GM19397 (cell line): Measurements from ENCODE around the gene ARVCF.

Experiments used
- ATAC-seq: cut with Tn5 transposase; IDR thresholded peaks from one replicate; pipeline ENCODE4 v1.9.1; 2021; ENCODE audit warnings: mild to moderate bottlenecking, moderate library complexity; ENCODE audit not compliant: unreplicated experiment

Gene ARVCF, protein sequence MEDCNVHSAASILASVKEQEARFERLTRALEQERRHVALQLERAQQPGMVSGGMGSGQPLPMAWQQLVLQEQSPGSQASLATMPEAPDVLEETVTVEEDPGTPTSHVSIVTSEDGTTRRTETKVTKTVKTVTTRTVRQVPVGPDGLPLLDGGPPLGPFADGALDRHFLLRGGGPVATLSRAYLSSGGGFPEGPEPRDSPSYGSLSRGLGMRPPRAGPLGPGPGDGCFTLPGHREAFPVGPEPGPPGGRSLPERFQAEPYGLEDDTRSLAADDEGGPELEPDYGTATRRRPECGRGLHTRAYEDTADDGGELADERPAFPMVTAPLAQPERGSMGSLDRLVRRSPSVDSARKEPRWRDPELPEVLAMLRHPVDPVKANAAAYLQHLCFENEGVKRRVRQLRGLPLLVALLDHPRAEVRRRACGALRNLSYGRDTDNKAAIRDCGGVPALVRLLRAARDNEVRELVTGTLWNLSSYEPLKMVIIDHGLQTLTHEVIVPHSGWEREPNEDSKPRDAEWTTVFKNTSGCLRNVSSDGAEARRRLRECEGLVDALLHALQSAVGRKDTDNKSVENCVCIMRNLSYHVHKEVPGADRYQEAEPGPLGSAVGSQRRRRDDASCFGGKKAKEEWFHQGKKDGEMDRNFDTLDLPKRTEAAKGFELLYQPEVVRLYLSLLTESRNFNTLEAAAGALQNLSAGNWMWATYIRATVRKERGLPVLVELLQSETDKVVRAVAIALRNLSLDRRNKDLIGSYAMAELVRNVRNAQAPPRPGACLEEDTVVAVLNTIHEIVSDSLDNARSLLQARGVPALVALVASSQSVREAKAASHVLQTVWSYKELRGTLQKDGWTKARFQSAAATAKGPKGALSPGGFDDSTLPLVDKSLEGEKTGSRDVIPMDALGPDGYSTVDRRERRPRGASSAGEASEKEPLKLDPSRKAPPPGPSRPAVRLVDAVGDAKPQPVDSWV

DNA sequence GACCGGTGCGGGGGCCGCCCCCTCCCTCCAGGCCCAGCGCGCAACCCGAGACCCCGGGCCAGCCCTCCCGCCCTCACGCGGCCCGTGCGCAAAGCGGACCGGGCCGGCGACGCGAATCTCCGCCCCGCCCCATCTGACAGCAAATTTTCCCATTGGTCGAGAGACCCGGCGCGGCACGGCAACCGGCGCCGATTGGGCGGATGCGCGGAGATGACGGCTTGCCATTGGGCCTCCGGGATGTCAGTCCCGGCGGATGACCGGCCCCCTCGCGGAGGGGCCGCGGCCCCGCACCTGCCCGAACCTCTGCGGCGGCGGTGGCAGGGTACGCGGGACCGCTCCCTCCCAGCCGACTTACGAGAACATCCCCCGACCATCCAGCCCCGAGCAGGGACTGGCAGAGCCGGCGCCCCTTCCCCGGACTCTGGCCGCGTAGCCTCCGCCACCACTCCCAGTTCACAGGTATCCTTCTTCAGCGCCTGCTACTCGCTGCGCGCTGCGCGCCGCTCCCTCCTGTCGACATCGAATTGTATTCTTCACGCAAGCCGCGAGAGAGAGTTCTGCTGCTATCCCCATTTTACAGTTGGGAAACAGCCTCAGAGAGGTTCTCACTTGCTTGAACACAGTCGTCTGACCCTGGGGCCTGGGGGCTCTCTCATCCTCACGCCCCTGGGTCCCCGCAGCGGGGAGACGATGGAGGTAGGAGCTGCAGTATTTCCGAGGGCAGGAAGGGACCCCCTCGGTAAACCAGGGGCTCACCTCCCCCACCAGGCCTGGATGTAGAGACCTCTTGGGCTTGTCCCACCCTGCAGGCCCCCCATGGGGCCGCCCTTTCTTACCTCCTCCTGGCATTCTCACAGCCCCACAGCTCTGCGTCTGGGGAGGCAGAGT is at the start of gene ARVCF:
Gene ARVCF, minus strand, starts transcription at position 90 of the 888 bp plus-strand sequence. CDS start 26,029 bp downstream, outside the sequence.
- ATAC-seq, result peak; percentile 58

DNA sequence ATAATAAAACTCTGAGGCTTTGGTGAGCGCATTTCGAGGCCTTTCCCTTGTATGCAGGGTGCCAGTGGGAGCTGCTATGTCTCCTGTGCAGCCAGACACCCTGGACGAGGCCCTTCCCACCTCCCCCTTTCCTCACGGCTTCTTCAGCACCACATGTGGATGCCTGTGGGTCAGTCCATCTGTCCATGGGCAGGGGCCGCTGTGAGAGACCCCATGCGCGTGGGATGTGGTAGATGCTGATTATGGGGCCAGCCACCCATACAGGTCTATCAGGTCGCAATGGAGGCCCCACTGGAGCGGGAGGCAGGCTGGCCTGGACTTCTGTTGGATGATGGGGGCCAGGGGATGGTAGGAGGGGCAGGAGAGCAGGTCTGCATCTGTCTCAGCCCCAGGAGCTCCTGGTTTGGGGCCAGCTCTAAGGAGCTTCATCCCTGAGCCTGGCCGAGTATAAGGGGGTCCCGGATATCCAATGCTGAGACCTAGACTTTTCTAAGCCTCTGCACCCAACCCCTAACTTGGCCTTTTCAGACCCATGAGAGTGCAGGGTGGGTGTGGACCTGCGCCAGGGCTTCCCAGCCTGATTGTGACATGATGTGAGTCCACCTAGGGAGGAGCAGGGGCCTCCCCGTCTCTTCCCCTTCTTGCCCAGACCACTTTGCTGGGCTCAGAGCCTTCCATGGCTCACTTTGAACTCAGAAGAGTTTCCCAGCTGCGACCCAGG is 49.4 kb upstream of the ARVCF start:
- no peak for ATAC-seq

DNA sequence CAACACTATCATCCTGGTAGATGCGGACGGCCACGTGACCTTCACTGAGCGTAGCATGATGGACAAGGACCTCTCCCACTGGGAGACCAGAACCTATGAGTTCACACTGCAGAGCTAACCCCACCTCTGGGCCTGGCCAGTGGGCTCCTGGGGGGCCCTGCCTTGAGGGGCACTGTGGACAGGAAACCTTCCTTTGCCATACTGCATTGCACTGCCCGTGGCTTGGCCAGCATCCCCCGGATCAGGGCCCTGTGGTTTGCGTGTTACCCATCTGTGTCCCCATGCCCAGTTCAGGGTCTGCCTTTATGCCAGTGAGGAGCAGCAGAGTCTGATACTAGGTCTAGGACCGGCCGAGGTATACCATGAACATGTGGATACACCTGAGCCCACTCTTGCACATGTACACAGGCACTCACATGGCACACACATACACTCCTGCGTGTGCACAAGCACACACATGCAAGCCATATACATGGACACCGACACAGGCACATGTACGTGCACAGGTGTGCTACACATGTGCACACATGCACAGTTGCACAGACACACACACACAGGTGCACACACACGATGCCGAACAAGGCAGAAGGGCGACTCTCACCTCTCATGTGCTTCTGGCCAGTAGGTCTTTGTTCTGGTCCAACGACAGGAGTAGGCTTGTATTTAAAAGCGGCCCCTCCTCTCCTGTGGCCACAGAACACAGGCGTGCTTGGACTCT is 48.1 kb upstream of the ARVCF start:
- no peak for ATAC-seq

DNA sequence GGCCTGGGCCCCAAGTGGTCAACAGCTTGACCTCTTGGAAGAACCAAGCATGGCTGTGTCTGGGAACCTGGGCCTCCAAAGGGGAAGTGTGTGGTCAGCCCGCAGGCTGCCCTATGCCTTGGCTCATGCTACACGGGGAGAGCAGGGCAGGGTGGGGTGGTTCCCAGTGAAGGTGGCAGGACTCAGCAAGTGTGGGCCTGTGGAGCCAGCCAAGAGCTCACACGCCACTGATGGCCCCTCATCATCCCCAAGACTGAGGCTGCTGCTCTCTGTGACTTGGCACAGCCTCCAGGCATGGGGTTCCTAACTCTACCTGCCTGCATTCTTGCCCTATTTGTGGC is 47.5 kb upstream of the ARVCF start:
- ATAC-seq, result no peak

DNA sequence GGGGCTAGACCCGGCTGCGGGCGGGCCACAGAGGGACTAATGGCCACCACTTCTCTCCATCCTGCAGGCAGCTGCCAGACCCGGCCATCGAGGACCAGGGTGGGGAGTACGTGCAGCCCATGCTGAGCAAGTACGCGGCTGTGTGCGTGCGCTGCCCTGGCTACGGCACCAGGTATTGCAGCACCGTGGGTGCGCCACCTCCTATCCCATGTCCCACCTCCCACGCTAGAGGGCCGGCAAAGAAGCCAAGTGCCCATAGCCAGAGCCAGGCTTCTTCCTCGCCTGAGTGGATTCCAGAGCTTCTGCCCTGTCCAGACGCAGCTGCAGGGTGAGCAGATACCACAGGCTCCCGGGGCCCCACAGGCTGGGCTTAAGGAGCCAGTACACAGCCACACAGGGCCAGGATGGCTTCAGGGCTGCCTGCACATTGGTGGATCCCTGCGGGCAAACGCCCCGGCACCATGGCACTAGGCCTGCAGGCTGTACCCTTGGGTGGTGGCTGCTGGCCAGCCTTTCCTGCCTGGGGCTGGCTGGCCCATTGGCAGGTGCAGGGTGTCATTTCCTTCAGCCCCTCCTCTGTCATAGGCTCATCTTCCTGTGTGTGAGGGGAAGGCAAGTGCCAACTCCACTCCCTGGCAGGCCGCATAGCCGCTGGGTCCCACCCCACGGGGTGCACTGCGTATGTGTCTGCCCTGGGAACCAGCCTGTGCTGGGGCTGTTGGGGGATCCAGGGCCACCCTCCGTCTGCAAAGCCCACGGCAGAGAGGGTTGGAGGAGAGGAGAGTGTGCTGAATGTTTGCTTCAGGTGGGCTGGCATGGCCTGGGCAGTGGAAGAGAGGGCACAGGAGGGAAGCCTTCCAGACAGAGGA is 46.9 kb upstream of the ARVCF start:
- no peak for ATAC-seq

DNA sequence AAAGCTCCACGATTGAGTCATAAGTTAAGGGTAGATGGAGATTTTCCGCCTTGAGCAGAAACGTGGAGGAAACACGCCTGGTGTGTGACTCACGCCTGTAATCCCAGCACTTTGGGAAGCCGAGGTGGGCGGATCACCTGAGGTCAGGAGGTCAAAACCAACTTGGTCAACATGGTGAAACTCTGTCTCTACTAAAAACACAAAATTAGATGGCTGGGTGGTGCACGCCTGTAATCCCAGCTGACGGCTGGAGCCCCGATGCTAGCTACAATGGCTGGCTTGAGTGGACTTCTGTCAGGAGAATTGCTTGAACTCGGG is 46.1 kb upstream of the ARVCF start:
- no peak for ATAC-seq

DNA sequence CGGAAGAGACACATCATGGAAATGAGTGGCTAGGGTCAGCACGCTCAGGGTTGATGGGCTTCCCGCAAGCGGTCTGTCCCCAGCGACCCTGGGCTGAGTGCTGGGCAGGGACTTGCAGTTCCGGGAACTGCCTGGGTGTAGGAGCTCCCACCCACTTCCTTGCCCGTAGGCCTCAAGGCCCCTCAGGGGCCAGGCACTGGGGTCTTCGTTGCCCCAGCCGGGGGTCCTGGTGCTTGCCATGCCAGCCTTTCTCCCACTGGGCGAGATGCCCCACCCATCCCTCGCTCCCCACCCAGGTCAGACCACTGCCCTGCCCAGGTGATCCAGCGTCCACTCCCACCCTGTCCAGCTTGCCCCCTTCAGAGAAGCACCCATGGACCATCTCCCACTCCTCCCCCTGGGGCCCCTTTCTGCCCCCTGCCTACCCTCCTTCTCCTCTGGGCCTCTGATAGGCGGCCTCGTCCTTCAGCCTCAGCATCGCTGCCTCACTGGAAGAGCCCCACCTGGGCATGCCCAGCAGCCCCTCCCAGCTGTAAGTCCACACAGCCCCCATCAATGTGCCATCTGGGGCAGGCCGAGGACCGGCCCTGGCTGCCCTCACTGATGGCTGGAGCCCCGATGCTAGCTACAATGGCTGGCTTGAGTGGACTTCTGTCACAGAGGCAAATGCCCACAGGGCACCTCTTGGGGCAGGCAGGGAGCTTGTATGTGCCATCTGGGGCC is 45.6 kb upstream of the ARVCF start:
- no peak for ATAC-seq

DNA sequence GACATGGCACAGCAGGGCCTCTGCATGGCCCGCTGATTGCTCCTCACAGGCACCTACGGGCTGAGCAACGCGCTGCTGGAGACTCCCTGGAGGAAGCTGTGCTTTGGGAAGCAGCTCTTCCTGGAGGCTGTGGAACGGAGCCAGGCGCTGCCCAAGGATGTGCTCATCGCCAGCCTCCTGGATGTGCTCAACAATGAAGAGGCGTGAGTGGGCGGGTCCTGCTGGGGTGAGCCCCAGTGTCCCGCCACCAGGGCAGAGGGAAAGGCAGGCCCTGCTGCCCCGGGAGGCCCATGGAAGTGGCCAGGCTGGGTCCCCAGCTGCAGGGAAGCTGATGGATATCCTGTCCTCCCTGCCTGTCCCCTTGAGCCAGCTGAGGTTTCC is 44.8 kb upstream of the ARVCF start:
- ATAC-seq, result no peak

DNA sequence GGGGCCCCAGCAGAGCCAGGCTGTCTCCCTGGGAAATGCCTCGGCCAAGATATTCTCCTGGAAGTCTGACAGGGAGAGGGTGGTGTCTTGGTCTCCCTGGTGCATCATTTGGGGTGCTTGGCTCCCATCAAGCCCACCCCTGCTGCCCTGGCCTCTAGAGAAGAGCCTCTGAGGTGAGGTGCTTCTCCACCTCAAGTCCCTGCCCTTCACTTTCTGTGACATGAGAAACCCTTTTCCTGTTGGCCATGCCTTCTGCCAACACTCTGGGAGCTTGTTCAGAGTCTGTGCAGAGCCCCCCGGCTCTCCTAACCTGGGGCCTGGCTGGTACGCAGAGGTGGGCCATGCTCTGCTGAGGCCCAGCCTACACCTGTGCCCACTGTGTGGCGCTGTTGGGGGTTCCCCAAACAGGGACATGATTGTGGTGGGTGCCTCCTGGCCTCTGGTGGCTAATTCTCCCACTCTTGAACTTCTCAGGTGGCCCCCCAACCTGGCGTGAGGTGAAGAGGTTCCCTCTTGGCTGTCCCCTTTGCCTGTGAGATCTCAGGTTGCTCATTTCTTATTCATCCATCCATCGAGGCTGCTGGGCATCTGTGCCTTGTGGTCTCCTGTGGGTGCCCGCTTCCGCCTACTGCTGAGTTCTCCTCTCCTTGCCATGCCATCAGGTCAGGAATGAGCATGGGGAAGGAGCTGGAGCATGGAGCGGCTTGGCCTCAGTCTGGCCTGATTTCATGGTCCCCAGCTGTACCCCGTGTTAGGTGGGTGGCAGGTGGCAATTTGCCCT is 44.3 kb upstream of the ARVCF start:
- no peak for ATAC-seq

DNA sequence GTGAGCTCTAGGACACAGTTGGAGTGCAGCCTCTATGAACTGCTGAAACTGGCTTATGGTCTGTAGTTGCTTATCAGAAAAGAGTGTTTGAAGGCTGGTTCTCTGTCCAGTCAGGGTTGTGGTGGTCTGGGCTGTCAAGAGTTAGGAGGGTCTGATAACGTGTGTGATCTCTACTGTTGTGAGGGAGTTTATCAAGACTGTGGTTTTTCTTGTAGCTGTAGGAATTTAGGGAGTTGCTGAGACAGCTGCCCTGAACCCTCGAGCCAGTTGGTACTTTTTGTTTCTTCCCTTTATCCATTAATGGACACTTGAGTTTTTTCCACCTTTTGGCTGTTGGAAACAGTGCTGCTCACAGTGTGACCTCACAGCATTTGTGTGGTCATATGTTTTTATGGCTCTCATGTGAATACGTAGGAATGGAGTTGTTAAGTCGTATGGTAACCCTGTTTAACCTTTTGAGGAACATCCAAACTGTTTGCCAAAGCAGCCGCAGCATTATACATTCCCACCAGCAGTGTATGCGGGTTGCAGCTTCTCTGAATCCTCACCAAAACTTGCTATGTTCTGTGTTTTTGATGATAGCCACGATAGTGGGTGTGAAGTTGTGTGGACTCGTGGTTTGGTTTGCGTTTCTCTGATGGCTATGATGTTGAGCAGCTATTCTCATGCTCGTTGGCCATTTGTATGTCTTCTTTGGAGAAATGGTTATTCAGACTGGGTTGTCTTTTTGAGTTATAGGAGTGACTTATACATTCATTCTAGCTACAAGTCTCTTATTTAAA is 42.6 kb upstream of the ARVCF start:
- no peak for ATAC-seq

DNA sequence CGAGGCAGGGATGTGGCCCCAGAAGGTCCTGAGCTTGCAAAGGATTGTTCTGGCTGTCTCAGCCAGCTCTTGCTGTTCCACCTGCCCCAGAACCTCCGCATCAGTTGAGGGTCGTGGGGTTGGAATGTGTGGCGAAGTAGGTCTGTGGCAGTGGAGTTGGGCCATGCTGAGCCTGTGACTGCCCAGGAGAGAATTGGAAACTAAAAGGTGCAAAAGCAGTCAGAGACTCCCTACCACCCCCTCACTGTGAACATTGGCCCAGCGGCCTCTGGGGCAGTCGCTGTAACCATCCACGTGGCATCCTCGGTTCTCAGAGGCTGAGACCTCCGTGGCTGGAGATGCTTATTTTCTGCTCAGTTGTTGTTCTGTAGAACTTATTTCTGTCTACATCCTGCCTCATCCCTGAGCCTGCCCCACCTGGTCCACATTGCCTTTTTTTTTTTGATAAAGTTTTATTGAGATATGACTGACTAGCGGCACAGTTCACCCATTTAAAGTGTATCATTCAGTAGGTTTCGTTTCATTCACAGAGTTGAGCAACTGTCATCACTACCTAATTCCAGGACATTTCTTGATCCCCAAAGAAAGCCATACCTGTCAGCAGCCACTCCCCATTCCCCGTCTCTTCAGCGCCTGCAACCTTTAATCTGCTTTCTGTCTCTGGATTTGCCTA is 41.1 kb upstream of the ARVCF start:
- ATAC-seq, result no peak

DNA sequence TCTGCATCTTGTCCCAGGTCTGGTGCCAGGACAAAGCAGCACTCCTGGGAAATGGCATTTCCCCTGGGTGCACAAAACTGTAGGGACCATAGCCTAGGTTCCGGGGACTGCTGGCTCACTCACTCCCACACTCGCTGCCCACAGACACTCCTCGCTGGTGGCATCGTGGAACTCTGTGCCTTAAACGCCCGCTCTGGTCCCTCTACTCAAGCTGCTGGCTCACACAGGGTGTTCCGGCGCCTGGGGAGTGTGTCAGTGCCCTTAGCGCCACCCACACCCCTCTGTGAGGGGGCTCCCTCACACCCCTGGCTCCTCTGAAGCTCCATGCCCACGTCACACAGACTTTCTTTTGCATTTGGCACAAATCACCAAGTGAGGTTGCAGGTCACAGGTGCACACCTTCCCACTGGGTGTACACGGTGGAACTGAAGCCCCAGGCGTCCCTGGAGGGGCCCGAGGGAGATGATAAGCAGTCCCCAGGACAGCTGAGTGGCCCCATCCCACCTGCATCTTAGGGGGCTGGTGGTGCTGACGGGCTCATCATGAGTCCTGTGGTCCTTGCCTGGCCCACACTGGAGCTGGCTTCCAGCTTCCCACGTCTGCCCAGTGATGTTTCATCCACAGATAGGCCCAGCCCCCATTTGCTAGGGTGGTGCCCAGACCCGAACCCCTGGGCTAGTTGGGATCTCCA is 40.2 kb upstream of the ARVCF start:
- ATAC-seq, result no peak

DNA sequence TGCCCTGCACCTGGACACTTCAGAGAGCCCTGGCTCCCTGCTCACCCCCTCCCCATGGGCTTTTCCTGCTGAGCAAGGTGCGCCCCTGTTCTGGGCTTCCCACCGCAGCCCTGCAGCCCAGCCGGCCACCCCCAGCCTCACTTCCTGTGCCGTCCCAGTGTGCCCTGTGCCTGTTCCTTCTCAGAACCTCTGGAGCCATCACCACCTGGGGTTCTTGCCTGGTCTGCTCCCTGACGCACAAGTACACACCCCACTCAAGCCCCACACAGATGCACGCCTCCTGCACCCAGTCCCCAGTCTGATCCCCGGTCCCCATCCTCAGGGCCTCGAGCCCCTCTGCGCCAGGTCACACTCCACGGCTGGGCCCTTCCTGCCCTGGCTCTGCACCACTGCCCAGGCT is 39.5 kb upstream of the ARVCF start:
- ATAC-seq, result no peak

DNA sequence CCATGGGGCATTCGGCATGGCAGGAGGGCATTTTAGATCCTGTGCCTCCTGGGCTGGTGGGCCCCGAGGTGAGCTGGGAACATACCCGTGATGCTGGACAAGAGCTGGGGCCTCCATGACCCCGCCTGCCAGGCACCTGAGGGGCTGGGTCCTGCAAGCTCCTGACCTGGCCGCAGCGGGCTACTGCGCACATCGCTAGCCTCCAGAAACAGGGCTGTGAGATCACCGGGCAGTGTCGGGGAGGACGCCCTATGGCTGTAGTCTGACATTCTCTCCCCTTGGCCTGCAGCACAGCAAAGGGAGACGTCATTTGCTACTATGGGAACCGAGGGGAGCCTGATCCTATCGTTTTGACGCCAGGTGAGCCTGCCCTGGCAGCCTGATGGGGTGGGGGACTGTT is 39.0 kb upstream of the ARVCF start:
- no peak for ATAC-seq

DNA sequence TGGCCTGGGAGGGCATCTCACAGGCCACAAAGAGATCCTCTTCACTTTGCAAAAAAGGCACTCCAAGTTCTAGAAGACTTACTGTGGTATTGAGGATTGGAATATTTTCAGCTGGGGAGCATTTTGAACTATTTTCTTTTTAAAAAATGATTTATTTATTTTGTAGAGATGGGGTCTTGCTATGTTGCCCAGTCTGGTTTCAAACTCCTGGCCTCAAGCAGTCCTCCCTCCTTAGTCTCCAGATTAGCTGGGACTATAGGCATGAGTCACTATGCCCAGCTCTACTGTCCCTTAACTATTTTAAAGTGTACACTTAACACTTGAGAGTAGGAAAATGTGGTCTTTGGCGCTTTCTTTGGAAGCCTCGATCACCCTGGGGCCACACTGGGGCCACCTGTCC is 38.5 kb upstream of the ARVCF start:
- no peak for ATAC-seq

DNA sequence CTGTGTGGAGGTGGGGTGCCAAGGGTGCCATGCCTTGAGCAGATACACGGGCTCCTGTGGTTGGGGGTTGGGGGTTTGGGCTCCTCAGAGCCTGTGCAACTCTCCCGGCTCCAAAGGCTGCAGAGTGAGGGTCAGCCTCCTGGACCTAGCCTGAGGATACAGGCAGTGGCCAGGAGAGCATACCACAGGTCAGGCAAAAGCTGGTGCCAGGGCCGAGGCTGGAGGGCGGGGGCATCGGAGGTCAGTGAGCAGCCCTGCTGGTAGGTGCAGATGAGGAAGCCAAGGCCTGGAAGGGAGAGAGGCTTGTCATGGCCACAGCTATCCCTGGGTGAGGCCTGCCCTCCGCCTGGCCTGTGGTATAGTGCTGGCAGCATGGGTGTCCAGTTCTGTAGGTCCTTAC is 37.9 kb upstream of the ARVCF start:
- no peak for ATAC-seq
